Stimulated activated naive CD4-positive, alpha-beta T cell treated with Interleukin-2 at 50 U/mL for 16 hours (primary cell): Measurements from ENCODE around the gene GABRG2.
"Not testable (repeated sequence)": the region's sequence is repeated elsewhere in the genome, so short reads cannot be mapped to it uniquely, and the experiment has no call there.

ENCODE experiments used
- DNase-seq: peaks from one replicate; lab custom pipeline; 2025; lab: John Stamatoyannopoulos, UW

GABRG2 gene

GRCh38 chr5:162067655-162068411, at the start of gene GABRG2:
TSS of gene GABRG2 (plus strand) at chr5:162067773. CDS start at chr5:162068000, 227 bp downstream.
- no peak for DNase-seq

GRCh38 chr5:162025312-162025711, 42.3 kb upstream of the GABRG2 start:
- no peak for DNase-seq

DNA sequence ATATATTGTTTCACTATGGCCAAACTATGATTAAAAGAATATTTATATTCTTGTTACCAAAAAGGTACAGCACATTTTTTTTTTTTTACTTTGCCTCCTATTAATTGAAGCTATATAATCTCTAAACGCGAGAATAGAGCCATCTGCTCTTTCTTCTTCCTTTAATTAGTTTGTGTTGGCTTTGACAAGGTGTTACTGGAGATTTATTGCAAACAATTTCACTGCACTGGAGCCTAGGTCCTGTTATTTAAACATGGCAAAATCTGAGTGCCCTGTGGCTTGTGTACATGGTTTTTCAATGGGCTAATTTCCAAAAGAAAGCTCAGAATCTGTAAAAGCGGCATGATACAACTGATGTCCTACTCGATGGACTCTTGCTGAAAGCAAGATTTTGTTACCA, 40.8 kb upstream of the GABRG2 start:
- no peak for DNase-seq

DNA sequence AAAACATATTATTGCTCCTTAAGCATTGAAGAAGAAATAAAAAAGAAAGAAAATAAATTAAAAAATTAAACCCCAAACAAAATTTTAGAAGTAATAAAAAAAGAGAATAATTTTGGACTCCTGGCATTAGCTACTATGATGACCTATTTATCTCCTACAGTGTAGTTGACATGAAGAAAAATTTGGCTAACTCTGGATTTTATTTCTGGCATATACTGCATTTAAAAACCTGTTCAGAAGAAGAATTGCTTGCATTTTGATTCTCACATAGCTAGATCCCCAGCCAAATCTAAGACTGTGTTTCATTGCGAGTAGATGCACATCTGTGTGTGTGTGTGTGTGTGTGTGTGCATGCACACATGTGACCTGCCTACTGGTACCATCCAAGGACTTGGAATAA, 30.1 kb upstream of the GABRG2 start:
- no peak for DNase-seq

GRCh38 chr5:162047279-162047678, 20.3 kb upstream of the GABRG2 start:
- no peak for DNase-seq

DNA sequence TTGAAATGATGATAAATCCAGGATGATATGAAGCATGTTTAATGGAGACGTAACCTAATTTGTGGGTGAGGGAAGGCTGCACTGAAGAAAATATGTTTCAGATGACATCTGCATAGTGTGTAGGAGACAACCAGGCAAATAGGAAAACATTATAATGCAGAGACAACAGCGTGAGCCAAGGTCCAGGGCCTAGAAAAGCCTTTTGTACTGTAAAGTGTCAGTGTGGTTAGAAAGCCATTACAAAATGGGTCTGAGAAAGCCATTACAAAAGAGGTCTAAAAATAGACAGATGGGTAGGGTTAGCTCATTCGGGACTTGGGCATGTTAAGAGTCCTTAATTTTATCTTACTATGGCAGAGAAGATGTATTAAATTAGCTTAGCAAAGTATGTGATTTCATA, 14.9 kb upstream of the GABRG2 start:
- no peak for DNase-seq

- DNase-seq = not testable (repeated sequence)
Observed at GRCh38 chr5:162055095-162055494, 12.5 kb upstream of the GABRG2 start.

GRCh38 chr5:162067162-162067561, 411 bp upstream of the GABRG2 start:
- DNase-seq = no peak

GRCh38 chr5:162068412-162068811, 839 bp downstream of the GABRG2 start:
- DNase-seq = no peak

DNA sequence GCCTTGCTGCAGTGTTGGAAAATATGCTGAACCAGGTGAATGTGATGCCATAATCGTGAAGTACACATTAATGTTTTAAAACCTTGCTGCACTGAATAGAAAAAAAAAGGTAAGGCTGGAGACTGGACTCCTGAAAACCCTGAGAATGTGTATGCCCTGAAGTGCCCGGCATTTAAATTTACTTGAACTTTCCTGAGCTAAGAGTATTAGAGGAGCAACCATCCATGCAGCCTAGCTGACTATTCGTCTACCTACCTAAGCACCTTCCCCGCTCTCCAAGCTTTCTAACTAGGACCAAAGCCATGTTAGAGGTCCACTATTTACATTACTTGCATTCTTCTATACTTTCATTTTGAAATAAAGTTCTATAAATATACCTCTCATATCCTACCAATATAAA, 1.4 kb downstream of the GABRG2 start:
- no peak for DNase-seq

DNA sequence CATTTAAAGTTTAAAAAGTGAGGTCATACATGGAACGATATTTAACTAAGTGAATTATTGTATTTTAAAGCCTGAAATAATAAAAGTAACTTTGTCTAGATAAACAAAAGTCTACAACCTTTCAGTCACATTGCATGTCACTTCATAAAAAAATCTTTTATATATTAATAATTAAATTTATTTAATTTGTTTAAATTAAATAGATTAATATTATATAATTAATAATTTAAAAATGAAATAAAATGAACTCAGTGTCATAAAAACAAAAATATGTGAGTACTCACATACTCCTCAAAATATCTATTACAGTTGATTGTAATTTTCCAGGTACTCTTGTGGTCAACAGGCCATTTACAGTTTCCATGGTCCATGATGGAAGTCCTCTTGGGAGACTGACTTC, 11.2 kb downstream of the GABRG2 start:
- DNase-seq = no peak

DNA sequence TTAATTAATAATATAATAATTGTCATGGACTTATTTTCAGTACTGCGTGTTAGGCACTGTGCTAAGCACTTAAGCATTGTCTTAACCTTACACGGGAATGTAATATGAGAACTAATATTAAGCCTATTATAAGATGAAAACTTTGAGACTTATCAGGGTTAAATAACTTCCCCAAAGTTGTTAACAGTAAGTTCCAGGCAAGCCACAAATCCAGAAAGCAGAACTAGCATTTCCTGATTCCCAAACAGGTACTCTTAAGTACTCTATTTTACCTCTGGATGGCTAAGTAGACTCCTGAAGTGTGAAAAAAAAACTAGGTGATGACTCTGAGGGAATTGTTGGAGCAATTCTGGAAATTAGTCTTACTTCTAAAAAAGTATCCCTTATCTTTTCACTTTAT, 23.8 kb downstream of the GABRG2 start:
- DNase-seq = no peak

DNA sequence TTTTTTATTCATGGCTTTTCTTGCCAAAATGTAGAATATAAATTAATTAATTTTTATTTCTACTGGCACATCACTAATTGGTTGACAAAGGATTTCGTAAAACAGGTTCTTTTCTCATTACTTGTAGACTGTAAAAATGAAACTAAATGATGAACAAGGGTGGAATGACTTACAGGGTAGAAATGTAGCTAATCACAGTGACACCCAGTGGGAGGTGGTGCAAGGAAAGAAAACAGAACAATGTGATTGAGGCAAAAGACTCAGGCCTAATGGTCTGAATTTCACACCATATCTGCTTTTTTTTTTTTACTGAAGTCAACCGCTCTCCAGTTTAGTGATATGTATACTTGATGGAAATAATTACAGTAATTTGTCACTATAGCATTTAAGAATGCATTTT, 28.9 kb downstream of the GABRG2 start:
- DNase-seq = no peak

- DNase-seq = no peak
Observed at GRCh38 chr5:162107591-162107990, 40.0 kb downstream of the GABRG2 start.

DNA sequence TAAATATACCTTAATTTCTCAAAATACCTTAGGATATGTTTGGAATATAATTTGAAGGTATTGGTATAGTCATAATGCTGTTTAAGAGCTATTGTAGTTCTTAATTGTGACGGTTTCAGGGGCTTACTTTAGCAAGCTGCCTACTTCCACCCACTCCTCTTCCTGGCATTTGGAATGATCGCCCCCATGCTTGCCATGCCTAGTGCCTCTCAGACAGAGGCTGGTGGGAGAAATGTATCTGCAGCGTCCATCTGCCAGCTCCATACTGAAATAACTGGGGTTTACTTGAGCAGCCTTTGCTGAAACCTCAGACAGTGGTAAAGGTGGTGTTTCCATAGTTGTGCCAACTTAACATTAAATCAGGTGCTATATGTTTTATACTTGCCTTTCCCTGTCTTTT, 52.2 kb downstream of the GABRG2 start:
- DNase-seq = no peak

DNA sequence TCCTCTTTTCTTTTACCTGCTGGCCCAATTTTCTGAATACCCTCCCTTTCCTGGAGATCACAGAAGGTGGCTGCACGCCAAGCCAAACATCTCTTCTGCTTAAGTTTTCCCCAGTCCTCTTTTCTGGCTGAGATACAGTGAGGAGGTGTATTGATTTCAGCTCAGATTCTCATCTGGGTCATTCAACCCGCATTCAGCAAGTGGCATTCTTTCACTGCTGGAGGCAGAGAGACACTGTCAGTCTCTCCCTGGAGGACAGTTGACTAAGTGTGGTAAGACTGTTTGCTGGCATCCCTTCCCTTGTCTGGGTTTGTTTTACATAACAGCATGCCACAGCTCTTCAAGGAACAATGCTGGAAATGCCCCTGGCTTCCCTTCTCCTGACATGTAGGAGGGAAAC, 60.5 kb downstream of the GABRG2 start:
- no peak for DNase-seq

GRCh38 chr5:162132348-162132747, 64.8 kb downstream of the GABRG2 start:
- no peak for DNase-seq

DNA sequence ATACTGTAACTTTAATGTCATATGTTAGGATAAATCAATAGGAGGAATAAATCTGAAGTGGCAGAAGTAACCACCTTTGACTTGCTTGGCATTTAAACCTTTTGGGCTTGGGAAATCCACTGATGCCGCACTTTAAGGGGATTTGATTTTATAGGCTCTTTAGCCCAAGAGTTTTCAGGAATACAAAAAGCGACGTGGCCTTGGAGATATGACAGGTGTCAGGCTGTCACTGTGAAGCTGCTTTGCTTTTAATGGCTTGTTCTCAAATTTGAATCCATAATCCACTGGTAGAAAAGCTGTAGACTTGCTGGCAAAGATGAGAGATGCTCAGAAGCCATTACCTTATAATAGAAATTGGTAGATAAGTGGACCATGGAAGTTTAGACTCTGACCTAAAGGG, 71.6 kb downstream of the GABRG2 start:
- no peak for DNase-seq

DNA sequence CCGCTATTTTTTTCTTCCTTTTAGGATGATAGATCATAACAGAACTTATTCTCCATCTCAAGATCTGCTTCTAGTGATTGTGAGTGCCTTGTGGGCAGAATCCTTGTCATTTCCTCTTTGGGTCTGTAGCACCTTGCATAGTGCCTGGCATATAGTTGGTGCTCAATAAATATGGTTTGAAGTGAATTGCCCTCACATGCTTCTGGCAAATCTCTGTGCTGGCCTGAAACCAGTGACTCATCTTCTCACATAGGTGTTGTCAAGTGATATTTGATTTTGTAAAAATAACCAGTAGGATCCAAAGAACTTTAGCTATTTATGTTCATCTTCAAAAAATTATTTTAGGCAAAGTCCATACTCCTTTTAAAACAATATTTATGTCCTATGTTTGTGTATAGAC, 86.7 kb downstream of the GABRG2 start:
- no peak for DNase-seq

DNA sequence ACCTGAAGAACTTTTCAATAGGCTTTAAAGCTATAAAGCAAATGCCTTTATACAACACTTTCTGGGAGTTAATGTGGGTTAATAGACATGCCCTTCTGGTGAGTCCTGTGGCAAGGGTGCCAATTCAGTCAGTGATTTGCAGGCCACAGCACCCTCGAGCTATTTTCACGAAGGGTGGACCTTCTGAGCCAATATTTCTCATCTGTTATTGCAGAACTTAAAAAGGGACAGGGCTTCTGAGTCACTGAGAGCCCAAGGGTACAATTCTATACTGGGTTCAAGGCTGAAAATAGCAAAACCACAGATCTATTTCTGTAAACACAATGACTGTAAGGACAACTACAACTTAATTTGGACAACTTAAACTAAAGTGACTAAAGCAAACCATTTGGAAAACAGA, 92.8 kb downstream of the GABRG2 start:
- DNase-seq = no peak

- no peak for DNase-seq
Observed at GRCh38 chr5:162163663-162164062, 96.1 kb downstream of the GABRG2 start.

DNA sequence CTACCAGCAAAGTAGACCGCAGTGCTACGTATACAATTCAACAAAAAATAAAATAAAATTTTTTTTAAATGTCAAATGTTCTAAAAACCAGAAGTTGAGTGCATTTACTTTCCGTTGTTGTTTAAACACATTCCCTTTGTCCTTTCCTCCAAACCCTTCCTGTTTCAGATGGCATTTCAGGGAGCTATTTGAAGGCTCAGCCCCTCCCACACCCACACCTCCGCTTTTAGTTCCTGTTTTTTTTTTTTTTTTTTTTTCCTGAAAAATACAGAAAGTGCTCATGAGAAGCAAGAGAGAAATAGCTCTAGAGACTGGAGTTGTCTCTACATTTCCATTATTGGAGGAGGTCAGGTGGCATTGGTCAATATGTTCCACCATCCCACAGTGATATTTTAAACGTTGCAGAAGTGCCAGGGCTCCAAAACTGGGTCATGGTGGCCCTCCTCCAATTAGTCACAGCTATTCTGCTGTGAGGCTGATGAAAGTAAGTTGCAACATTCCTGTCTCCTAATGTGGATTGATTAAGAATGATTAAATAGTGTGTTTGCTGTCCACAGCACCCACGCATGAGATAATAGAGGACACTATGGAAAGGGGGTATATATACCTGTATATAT, 106.9 kb downstream of the GABRG2 start:
- no peak for DNase-seq

DNA sequence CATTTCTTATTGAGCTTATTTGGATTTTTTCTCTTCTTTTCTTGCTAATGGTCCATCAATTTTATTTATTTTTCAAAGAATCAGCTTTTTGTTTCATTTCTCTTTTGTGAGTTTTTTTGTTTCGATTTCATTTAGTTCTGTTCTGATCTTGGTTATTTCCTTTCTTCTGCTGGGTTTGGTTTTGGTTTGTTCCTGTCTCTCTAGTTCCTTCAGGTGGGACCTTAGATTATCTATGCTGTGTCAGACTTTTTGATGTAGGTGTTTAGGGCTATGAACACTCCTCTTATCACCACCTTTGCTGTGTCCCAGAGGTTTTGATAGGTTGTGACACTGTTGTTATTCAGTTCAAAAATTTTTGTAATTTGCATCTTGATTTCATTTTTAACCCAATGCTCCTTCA, 119.8 kb downstream of the GABRG2 start:
- no peak for DNase-seq

DNA sequence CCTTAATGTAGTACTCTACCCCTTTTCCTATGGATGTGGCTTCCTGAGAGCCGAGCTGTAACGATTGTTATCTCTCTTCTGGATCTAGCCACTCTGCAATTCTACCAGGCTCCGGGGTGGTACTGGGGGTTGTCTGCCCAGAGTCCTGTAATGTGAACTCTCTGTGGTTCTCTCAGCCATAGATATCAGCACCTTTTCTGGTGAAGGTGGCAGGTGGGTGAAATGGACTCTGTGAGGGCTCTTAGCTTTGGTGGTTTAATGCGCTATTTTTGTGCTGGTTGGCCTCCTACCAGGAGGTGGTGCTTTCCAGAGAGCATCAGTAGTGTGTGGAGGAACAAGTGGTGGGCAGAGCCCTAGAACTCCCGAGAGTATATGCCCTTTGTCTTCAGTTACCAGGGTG, 122.1 kb downstream of the GABRG2 start:
- DNase-seq = no peak
